ENCODE measurements around the gene PDE1A.

PDE1A gene

DNA sequence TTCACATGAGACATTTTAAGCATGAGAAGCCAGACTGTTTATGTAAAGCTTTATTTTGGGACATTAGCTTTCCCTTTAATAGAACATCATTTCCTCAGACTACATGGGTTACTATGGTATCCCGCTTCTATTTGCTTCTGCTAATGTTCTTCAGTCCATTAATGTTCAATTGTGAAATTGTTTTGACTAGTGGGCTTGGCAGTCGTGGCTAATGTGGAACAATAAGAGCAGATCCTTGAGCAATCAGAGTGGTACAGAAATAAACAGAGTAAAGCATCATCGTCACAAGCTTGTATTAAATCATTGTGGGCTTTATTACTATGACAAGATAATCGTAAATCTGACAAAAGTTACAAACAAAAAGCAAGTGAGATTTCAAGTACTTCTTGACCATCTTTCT, 60.2 kb downstream of the PDE1A start:
- TF ChIP-seq, protein P1, sequence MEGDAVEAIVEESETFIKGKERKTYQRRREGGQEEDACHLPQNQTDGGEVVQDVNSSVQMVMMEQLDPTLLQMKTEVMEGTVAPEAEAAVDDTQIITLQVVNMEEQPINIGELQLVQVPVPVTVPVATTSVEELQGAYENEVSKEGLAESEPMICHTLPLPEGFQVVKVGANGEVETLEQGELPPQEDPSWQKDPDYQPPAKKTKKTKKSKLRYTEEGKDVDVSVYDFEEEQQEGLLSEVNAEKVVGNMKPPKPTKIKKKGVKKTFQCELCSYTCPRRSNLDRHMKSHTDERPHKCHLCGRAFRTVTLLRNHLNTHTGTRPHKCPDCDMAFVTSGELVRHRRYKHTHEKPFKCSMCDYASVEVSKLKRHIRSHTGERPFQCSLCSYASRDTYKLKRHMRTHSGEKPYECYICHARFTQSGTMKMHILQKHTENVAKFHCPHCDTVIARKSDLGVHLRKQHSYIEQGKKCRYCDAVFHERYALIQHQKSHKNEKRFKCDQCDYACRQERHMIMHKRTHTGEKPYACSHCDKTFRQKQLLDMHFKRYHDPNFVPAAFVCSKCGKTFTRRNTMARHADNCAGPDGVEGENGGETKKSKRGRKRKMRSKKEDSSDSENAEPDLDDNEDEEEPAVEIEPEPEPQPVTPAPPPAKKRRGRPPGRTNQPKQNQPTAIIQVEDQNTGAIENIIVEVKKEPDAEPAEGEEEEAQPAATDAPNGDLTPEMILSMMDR (IDR thresholded peaks at IDR 0.05; ENCODE audit: poor library complexity, severe bottlenecking): no peak
- DNase-seq (ENCODE audit: low spot score) (no peak), ATAC-seq (ENCODE audit: low read depth) (no peak)
- Histone ChIP-seq H3K4me1 (ENCODE audit: insufficient read depth, poor library complexity, severe bottlenecking) (peaks cover 5% of the 10 kb centered on the region), H3K27ac (ENCODE audit: poor library complexity, severe bottlenecking) (no peak overlapping the region), H3K9me3 (ENCODE audit: severe bottlenecking) (no peaks in the 10 kb centered on the region), H3K36me3 (ENCODE audit: low read depth) (no peaks in the 10 kb centered on the region), H3K4me3 (ENCODE audit: severe bottlenecking) (no peak overlapping the region), H3K27me3 (ENCODE audit: insufficient read depth, poor library complexity, severe bottlenecking) (no peaks in the 10 kb centered on the region)

DNA sequence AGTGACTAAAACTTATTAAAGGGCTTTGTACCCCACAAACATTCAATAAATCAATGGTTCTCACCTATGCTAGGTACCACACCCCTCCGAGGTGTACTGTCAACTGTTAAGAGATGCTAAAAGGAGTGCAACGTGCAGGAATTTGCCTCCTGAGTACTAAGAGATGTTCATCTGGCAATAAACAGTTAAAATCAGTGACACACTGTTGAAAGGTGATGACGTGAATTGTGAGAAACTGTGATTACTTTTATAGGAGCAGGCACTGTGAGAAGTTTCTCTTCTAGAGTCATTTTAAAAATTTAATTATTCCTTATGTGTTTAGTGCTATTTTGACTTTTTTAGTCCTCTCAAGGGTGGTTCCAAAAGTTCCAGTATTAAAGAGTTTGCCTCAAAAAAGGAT, 61.0 kb downstream of the PDE1A start:
- TF ChIP-seq, protein P1 (IDR thresholded peaks at IDR 0.05; ENCODE audit: poor library complexity, severe bottlenecking): no peak
- ATAC-seq (ENCODE audit: low read depth) (no peak), DNase-seq (ENCODE audit: low spot score) (no peak)

DNA sequence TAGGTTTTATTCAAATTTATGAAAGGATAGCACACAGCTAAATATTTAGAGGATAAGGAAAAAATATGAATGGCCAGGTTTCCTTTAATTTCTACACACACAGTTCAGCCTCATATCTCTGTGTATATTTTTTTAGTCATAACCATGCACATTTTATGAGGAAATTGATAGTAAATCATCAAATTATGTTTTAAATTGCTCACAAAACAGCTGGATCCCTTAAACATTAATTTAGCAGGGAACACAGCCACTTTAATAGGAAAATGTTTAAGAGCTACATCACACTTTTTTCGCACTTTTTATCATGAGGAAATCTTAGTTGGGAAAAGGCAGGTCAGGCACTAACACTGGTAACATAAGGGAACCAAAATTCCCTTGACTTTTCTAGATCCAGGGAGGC, 65.4 kb downstream of the PDE1A start:
- ATAC-seq (ENCODE audit: low read depth) (no peak), DNase-seq (ENCODE audit: low spot score) (no peak)
- TF ChIP-seq, protein P1 (IDR thresholded peaks at IDR 0.05; ENCODE audit: poor library complexity, severe bottlenecking): no peak
- Histone ChIP-seq H3K27me3 (ENCODE audit: insufficient read depth, poor library complexity, severe bottlenecking) (no peaks in the 10 kb centered on the region), H3K27ac (ENCODE audit: poor library complexity, severe bottlenecking) (no peak overlapping the region), H3K4me1 (ENCODE audit: insufficient read depth, poor library complexity, severe bottlenecking) (peaks cover 4% of the 10 kb centered on the region), H3K9me3 (ENCODE audit: severe bottlenecking) (no peaks in the 10 kb centered on the region), H3K4me3 (ENCODE audit: severe bottlenecking) (no peak overlapping the region), H3K36me3 (ENCODE audit: low read depth) (no peaks in the 10 kb centered on the region)

More for the DNA sequence above, 61.0 kb downstream of the PDE1A start:
- Histone ChIP-seq H3K4me3 (ENCODE audit: severe bottlenecking) (no peak overlapping the region), H3K4me1 (ENCODE audit: insufficient read depth, poor library complexity, severe bottlenecking) (peaks cover 5% of the 10 kb centered on the region), H3K36me3 (ENCODE audit: low read depth) (no peaks in the 10 kb centered on the region), H3K27ac (ENCODE audit: poor library complexity, severe bottlenecking) (no peak overlapping the region), H3K27me3 (ENCODE audit: insufficient read depth, poor library complexity, severe bottlenecking) (no peaks in the 10 kb centered on the region), H3K9me3 (ENCODE audit: severe bottlenecking) (no peaks in the 10 kb centered on the region)

DNA sequence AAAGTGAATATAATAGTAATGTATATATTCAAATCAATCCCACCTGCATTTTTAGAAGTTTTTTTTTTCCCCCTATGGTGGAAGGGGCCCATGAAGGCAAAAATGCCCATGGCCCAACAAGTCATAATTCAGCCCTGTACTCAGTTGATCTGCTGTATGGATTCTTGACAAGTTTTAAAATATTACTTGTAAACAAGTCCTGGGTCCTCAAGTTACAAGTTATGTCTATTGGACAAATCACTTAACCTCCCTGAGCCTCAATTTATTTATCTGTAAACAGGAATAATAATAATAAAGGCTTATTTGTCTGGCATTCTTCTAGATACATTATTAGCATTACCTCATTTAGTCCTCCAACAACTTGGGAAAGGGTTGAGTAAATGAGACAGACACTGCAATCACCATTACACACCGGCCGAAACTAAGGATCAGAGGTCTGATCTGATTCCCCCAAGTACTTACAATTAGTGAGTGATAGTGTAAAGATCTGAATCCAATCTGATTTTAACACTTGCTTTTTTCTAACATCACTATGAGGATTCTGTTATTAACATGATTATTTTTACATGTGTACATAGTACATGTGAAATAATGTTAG, 66.1 kb downstream of the PDE1A start:
- Histone ChIP-seq H3K36me3 (ENCODE audit: low read depth) (0 out of 2 replicates have a peak, but pooled peaks cover under 1% of the 10 kb centered on the region), H3K9me3 (ENCODE audit: severe bottlenecking) (no peaks in the 10 kb centered on the region), H3K4me3 (ENCODE audit: severe bottlenecking) (no peak overlapping the region), H3K27ac (ENCODE audit: poor library complexity, severe bottlenecking) (no peak overlapping the region), H3K27me3 (ENCODE audit: insufficient read depth, poor library complexity, severe bottlenecking) (no peaks in the 10 kb centered on the region), H3K4me1 (ENCODE audit: insufficient read depth, poor library complexity, severe bottlenecking) (peaks cover 4% of the 10 kb centered on the region)
- ATAC-seq (ENCODE audit: low read depth): no peak
- TF ChIP-seq, protein P1 (IDR thresholded peaks at IDR 0.05; ENCODE audit: poor library complexity, severe bottlenecking): no peak
- no peak for DNase-seq (ENCODE audit: low spot score)

DNA sequence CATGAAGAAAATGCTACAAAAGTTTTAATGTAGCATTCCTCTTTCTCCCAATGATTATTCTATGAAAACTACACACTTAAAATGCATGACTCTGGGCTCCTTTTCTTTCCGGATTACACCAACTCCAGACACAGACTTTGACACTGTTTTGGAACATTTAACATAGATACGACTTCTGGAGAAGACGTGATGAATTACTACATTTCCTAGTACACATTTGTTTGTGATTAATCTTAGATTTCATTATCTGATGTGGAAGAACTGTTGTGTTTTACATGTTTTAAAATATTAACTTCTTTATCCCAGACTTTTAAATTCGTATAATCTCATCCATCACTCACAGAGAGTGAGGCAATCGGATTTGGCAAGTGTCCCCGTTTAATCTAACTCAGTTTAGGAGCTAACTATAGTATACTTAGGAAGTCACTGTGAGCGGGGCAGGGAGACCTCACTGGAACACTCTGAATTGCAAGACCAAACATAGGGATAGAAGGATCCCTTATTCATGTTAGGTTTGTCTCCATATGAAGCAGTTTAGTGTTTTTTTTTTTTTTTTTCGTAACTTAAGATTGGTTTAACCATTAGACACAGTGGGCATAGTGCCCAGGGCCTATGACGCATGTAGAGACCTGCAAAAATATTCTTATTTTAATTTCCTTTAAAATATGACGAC, 66.7 kb downstream of the PDE1A start:
- Histone ChIP-seq H3K4me3 (ENCODE audit: severe bottlenecking) (no peak overlapping the region), H3K9me3 (ENCODE audit: severe bottlenecking) (no peaks in the 10 kb centered on the region), H3K4me1 (ENCODE audit: insufficient read depth, poor library complexity, severe bottlenecking) (peaks cover 4% of the 10 kb centered on the region), H3K36me3 (ENCODE audit: low read depth) (0 out of 2 replicates have a peak, but pooled peaks cover 3% of the 10 kb centered on the region), H3K27me3 (ENCODE audit: insufficient read depth, poor library complexity, severe bottlenecking) (no peaks in the 10 kb centered on the region), H3K27ac (ENCODE audit: poor library complexity, severe bottlenecking) (no peak overlapping the region)
- no peak for ATAC-seq (ENCODE audit: low read depth)
- no peak for DNase-seq (ENCODE audit: low spot score)
- TF ChIP-seq, protein P1 (IDR thresholded peaks at IDR 0.05; ENCODE audit: poor library complexity, severe bottlenecking): no peak
